HG02943 (cell line): Measurements from ENCODE around the gene MORC2.

Source experiments
- ATAC-seq: cut with Tn5 transposase; IDR thresholded peaks from one replicate; pipeline ENCODE4 v1.9.1; 2021; ENCODE audit warnings: mild to moderate bottlenecking, low read depth, moderate library complexity; ENCODE audit not compliant: unreplicated experiment

Gene MORC2

GRCh38 chr22:30922151-30922611 is 46.4 kb downstream of the MORC2 start:
- ATAC-seq = no peak

GRCh38 chr22:30921108-30921507 is 47.5 kb downstream of the MORC2 start:
- ATAC-seq = no peak

DNA sequence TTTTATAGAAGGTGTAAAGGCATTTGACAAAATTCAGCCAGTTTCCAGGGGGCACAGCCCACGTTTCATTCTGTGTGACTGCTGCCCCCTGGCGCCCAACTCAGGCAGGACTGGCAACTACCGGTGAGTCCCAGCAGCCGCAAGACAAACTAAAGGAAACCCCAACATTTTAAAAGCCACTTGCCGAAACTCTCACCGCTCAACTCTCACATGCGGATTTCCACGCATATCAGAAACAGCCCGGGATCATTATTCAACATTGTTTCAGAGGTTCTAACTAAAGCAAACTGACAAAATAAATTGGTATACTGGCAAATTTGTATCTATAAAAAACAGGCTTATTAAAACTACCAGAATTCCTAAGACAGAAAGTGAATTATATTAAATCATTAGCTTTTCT is 48.2 kb downstream of the MORC2 start:
- ATAC-seq = no peak

- no peak for ATAC-seq
Observed at GRCh38 chr22:30919973-30920372, 48.6 kb downstream of the MORC2 start.

DNA sequence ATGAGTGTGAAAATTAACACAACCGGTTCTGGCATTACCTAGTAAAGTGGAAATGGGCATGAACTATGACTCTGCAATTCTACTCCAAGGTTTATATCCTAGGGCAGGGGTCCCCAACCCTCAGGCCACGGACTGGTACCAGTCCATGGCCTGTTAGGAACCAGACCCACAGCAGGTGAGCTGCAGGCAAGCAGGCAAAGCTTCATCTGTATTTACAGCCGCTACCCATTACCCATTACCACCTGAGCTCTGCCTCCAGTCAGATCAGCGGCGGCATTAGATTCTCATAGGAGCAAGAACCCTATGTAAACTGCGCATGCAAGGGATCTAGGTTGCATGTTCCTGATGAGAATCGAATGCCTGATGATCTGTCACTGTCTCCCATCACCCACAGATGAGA is 49.8 kb downstream of the MORC2 start:
- ATAC-seq = no peak

DNA sequence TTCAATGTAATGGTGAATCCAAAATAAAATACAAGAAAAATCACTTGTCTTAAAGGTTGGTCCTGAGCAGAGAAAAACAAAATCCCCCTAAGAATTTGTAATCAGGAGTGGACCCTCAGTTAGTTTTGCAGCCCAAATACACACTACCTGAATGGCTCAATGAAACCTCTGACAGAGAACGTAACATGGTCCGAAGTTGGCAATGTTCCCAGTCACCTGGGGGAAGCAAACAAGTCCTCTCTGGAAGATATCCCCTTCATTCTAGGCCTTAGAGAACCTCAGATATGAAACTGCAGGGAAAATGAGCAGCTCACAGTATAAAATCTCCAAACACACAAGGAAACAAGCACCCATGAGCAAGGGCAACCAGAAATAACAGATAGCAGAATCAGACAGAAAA is 58.2 kb downstream of the MORC2 start:
- no peak for ATAC-seq

- no peak for ATAC-seq
Observed at GRCh38 chr22:30909306-30909705, 59.3 kb downstream of the MORC2 start.

GRCh38 chr22:30908051-30908461 is 60.5 kb downstream of the MORC2 start:
- no peak for ATAC-seq

DNA sequence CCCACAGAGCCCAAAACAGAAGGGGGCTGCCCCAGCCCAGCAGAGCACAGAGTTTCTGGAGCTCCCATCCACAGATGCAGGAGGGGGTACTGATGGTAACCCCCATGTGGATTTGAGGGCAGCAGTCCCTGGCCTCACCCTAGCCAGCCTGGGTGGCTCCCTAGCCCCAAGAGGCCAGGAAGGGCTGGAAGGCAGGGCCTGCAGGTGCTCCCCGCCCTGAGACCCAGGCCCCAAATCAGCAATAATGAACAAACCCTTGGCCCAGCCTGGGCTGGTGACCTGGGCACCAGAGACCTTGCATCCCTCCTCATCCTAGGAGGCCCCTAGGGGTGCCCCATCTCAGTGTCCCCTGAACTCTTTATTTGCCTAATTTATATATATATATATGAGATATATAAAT is 61.6 kb downstream of the MORC2 start:
- no peak for ATAC-seq

DNA sequence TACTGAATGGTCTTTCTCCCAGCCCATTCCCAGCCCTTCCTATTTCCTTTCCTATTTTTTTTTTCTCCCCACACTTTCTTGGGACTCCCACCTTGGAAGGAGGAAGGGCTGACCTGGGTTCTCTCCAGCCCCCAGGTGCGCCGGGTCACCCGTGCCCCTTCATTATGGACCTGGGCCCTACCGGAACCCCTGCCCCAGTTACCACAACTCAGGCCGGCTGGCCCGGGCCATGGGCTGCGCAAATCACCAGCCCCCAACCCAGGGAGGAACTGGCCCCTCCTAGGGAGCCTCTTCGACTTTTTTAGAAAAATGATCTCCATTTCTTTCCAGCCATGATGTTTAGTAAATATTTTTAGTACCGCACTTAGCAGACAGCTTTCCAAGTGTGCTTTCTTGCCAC is 62.2 kb downstream of the MORC2 start:
- no peak for ATAC-seq

DNA sequence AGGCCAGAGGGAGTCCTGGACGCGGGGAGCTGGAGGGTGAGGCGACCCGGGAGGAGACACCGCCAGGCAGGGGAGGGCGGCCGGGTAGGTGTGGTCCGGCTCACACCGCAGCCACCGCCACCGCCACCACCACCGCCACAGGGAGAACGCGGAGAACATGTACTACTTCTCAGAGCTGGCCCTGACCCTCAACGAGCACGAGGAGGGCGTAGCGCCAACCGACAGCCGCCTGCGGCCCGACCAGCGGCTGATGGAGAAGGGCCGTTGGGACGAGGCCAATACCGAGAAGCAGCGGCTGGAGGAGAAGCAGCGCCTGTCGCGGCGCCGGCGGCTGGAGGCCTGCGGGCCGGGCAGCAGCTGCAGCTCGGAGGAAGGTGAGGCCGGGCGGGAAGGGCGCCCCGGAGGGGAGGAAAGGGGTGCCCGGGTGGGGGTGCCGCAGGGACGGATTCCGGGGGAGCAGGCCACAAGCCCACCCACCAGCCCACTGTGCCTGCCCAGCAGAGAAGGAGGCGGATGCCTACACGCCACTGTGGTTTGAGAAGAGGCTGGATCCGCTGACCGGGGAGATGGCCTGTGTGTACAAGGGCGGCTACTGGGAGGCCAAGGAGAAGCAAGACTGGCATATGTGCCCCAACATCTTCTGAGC is 62.8 kb downstream of the MORC2 start:
- no peak for ATAC-seq

GRCh38 chr22:30903876-30904460 is 64.6 kb downstream of the MORC2 start:
- no peak for ATAC-seq

GRCh38 chr22:30902496-30903357 is 65.8 kb downstream of the MORC2 start:
- ATAC-seq = no peak

GRCh38 chr22:30894371-30894740 is 74.2 kb downstream of the MORC2 start:
- no peak for ATAC-seq

DNA sequence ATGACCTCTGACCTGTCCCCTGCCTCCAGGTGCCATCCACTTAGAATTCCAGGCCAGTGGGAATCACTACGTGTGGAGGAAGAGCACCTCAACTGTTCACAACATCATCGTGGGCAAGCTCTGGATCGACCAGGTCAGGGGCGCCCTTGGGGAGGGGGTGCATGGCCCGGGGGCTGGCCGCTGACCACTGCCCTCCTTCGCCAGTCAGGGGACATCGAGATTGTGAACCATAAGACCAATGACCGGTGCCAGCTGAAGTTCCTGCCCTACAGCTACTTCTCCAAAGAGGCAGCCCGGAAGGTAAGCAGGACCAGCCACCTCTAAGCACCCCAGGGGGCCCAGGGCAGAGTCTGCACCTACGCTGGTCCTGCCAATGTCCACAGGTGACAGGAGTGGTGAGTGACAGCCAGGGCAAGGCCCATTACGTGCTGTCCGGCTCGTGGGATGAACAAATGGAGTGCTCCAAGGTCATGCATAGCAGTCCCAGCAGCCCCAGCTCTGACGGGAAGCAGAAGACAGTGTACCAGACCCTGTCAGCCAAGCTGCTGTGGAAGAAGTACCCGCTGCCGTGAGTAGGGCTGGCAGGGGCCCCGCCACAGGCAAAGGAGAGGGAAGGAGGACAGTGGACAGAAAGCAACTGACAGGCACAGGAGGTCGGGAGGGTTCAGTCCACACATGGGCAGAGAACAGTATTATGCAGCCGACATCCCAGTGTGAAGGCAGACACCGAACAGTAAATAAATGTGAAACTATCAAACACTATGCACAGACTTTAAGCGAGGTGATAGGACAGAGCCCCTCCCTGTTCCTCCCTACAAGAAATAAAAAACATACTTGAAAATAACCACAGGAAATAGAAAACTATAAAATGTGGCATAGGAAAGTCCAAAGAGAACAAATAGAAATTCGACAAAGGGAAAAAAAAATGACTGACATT is 74.9 kb downstream of the MORC2 start:
- no peak for ATAC-seq

- ATAC-seq = no peak
Observed at GRCh38 chr22:30892731-30893221, 75.8 kb downstream of the MORC2 start.

GRCh38 chr22:30892286-30892685 is 76.3 kb downstream of the MORC2 start:
- no peak for ATAC-seq

DNA sequence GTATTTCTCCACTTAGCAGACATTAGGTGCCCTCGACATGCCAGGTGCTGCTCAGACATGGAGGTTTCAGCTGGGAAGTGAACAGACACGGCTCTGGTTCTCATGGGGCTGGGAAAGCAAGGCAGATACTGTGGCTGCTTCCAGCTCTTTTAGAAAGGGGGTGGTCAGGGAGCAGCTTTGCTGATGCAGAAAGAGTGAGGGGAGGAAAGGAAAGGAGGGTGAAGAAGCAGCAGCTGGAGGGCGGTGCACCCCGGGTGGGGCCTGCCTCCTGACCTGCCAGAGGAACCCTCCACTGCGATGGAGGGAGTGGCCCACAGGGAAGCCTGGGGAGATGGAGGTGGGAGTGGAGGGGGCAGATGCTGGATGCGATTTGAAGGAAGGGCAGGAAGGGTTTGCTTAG is 76.8 kb downstream of the MORC2 start:
- no peak for ATAC-seq

GRCh38 chr22:30891443-30891755 is 77.2 kb downstream of the MORC2 start:
- ATAC-seq = no peak

DNA sequence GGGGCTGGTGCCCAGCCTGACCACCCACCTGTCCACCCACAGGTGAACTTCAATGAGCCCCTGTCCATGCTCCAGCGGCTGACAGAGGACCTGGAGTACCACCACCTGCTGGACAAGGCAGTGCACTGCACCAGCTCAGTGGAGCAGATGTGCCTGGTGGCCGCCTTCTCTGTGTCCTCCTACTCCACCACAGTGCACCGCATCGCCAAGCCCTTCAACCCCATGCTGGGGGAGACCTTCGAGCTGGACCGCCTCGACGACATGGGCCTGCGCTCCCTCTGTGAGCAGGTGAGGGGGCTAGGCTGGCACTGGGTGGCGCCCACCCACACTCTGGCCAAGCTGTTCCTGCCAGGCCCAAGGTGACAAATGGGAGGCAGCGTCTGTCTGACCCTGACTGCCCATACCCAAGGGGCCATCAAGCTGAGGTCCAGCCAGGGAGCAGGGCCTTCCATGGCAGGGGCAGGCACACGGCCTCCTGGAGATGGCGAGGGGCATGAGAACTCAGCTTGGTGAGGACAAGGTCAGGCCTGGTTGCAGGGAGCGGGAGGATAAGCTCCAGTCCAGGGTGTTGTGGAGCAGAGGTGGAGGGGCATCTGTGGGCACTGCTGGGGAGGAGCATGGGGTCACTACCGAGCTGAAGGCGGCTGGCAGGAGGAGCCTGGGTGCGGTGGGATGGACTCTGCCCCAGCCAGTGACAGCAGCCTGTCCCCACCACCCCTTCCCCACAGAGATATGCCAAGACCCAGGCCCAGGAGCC is 77.7 kb downstream of the MORC2 start:
- ATAC-seq = no peak
